IMR-90 (cell line): ENCODE results near the gene MIER2.

Experiments used
- BHLHE40 ChIP-seq: fragments of 150-350 bp; IDR thresholded peaks from 2 replicates; pipeline ENCODE4 v1.6.1; 2016; ENCODE audit warnings: mild to moderate bottlenecking, low read depth, low read length
- CHD1 ChIP-seq: IDR thresholded peaks from 2 replicates; pipeline ENCODE4 v1.6.1; 2012; ENCODE audit warnings: low read depth, low read length, improper control_type of control experiment
- MAFK ChIP-seq: IDR thresholded peaks from 2 replicates; pipeline ENCODE4 v1.6.1; 2012; ENCODE audit warnings: low read depth, low read length, improper control_type of control experiment
- MAZ ChIP-seq: IDR thresholded peaks from 2 replicates; pipeline ENCODE4 v1.6.1; 2012; ENCODE audit warnings: low read depth, mild to moderate bottlenecking, low read length, improper control_type of control experiment, moderate library complexity, borderline replicate concordance
- MXI1 ChIP-seq: IDR thresholded peaks from 2 replicates; pipeline ENCODE4 v1.6.1; 2012; ENCODE audit warnings: low read depth, mild to moderate bottlenecking, low read length, moderate library complexity, borderline replicate concordance
- POLR2A ChIP-seq: IDR thresholded peaks from 2 replicates; pipeline ENCODE4 v1.6.1; 2012; ENCODE audit warnings: mild to moderate bottlenecking, low read depth, low read length
- RAD21 ChIP-seq: IDR thresholded peaks from 2 replicates; pipeline ENCODE4 v1.6.1; 2012; ENCODE audit warnings: low read length, improper control_type of control experiment
- RFX5 ChIP-seq: IDR thresholded peaks from 2 replicates; pipeline ENCODE4 v1.8.0; 2012; ENCODE audit warnings: low read depth, mild to moderate bottlenecking, low read length, moderate library complexity
- SMC3 ChIP-seq: fragments of 150-350 bp; IDR thresholded peaks from 2 replicates; pipeline ENCODE4 v1.6.1; 2016; ENCODE audit warnings: low read depth, mild to moderate bottlenecking, antibody characterized with exemption, low read length, moderate library complexity
- TF ChIP-seq, protein P1 (sequence below): conservative IDR thresholded peaks from 2 replicates; pipeline ENCODE4 v1.5.1; 2012; ENCODE audit warnings: mild to moderate bottlenecking, low read depth, low read length, improper control_type of control experiment
- TF ChIP-seq, protein P2 (sequence below): fragments of 150-350 bp; IDR thresholded peaks from 2 replicates; pipeline ENCODE4 v1.6.1; 2016; ENCODE audit warnings: low read depth, mild to moderate bottlenecking, low read length, moderate library complexity, borderline replicate concordance

DNA sequence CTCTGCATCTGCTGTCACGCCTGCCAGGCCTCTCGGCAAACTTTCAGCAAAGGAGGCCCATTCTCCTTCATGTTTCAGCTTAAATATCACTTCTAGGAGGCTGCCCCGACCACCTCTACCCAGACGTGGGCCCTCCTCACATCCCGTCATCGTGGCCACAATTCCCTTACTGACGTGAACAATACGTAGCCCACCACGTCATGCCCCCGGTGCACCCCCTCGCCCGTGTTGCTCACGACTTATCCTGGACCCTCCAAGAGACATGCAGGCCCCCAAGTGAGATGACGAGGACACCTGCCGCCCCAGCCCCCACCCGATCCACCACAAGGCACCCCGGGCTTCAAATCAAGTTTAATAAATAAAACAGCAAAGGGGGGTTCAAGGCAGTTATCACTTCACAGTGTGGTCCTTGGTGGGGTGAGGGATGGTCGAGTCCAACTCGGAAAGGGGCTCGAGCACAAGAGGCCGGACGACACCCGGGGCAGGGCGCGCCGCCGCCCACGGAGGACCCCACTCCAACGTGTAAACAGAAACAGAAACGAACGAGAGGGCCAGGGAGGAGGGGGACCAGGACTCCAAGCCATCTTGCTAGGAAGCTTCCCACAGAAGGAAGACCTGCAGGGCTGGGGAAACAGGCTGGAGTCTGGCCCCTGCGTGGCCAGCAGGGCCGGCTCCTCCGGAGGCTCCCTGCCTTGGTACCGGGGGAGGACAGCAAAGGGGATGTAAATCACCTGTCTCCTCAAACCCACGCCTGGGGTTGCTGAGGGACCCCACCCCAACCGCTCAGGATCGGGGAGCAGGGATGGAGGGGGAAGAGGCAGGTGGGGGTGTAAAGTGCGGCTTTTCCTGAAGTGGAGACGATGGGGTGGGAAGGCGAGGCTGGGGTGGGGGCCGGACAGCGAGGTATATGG, 39.1 kb downstream of the MIER2 start:
- TF ChIP-seq MAZ (no peak), MXI1 (no peak), CHD1 (no peak), BHLHE40 (no peak), RFX5 (no peak), POLR2A (no peak), SMC3 (no peak), MAFK (no peak), RAD21 (no peak)
- TF ChIP-seq, protein P1, sequence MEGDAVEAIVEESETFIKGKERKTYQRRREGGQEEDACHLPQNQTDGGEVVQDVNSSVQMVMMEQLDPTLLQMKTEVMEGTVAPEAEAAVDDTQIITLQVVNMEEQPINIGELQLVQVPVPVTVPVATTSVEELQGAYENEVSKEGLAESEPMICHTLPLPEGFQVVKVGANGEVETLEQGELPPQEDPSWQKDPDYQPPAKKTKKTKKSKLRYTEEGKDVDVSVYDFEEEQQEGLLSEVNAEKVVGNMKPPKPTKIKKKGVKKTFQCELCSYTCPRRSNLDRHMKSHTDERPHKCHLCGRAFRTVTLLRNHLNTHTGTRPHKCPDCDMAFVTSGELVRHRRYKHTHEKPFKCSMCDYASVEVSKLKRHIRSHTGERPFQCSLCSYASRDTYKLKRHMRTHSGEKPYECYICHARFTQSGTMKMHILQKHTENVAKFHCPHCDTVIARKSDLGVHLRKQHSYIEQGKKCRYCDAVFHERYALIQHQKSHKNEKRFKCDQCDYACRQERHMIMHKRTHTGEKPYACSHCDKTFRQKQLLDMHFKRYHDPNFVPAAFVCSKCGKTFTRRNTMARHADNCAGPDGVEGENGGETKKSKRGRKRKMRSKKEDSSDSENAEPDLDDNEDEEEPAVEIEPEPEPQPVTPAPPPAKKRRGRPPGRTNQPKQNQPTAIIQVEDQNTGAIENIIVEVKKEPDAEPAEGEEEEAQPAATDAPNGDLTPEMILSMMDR, result no peak
- TF ChIP-seq, protein P2, sequence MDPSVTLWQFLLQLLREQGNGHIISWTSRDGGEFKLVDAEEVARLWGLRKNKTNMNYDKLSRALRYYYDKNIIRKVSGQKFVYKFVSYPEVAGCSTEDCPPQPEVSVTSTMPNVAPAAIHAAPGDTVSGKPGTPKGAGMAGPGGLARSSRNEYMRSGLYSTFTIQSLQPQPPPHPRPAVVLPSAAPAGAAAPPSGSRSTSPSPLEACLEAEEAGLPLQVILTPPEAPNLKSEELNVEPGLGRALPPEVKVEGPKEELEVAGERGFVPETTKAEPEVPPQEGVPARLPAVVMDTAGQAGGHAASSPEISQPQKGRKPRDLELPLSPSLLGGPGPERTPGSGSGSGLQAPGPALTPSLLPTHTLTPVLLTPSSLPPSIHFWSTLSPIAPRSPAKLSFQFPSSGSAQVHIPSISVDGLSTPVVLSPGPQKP, result no peak
